PFSK-1 (cell line): ENCODE data around the gene DNAJB4.

ENCODE experiments used
- FOXP2 ChIP-seq: optimal IDR thresholded peaks from 2 replicates; pipeline ENCODE3; 2011; ENCODE audit warnings: borderline replicate concordance, control low read depth, inconsistent platforms; ENCODE audit not compliant: insufficient read depth; ENCODE audit errors: extremely low read length, extremely low read depth
- POLR2AphosphoS5 ChIP-seq: IDR thresholded peaks from 2 replicates; pipeline ENCODE4 v1.6.1; 2012; ENCODE audit warnings: low read depth, mild to moderate bottlenecking, control low read depth, low read length, moderate library complexity
- REST ChIP-seq, 2 experiments: IDR thresholded peaks; 2 replicates each; pipeline versions ENCODE4 v1.6.1 to v1.8.0; 2011 to 2012; ENCODE audit warnings: low read depth in 2 of 2, low read length in 2 of 2, control low read depth in 1 of 2, inconsistent platforms in 1 of 2, mild to moderate bottlenecking in 1 of 2, moderate library complexity in 1 of 2; ENCODE audit not compliant: insufficient read depth in 1 of 2
- SIN3A ChIP-seq: IDR thresholded peaks from 2 replicates; pipeline ENCODE4 v1.6.1; 2012; ENCODE audit warnings: mild to moderate bottlenecking, low read length, moderate library complexity, borderline replicate concordance; ENCODE audit not compliant: insufficient read depth
- TAF1 ChIP-seq: IDR thresholded peaks from 2 replicates; pipeline ENCODE4 v1.6.1; 2012; ENCODE audit warnings: low read length, control low read depth, borderline replicate concordance; ENCODE audit not compliant: insufficient read depth

The DNAJB4 gene

GRCh38 chr1:78011050-78011449 is 6.3 kb downstream of the DNAJB4 start:
- no peak for TF ChIP-seq REST (IDR thresholded peaks at IDR 0.05; ENCODE audit: insufficient read depth in 1 of 2, low read depth in 2 of 2, low read length in 2 of 2)
- no peak for TF ChIP-seq SIN3A
- no peak for TF ChIP-seq TAF1
- no peak for TF ChIP-seq FOXP2
- no peak for TF ChIP-seq POLR2AphosphoS5

GRCh38 chr1:78015148-78015547 is 10.4 kb downstream of the DNAJB4 start:
- no peak for TF ChIP-seq SIN3A

- no peak for TF ChIP-seq SIN3A
- TF ChIP-seq POLR2AphosphoS5: no peak
- TF ChIP-seq TAF1: no peak
- no peak for TF ChIP-seq FOXP2
- TF ChIP-seq REST (IDR thresholded peaks at IDR 0.05; ENCODE audit: insufficient read depth in 1 of 2, low read depth in 2 of 2, low read length in 2 of 2): no peak
Measured at GRCh38 chr1:78019024-78019423, 14.3 kb downstream of the DNAJB4 start.

- TF ChIP-seq TAF1: no peak
- TF ChIP-seq POLR2AphosphoS5: no peak
- no peak for TF ChIP-seq FOXP2
- no peak for TF ChIP-seq SIN3A
- TF ChIP-seq REST (IDR thresholded peaks at IDR 0.05; ENCODE audit: insufficient read depth in 1 of 2, low read depth in 2 of 2, low read length in 2 of 2): no peak
Measured at GRCh38 chr1:78029793-78030192, 25.1 kb downstream of the DNAJB4 start.

- TF ChIP-seq TAF1: no peak
- no peak for TF ChIP-seq FOXP2
Measured at GRCh38 chr1:78032996-78033796, 28.5 kb downstream of the DNAJB4 start.

GRCh38 chr1:78033797-78034172 is 29.0 kb downstream of the DNAJB4 start:
- TF ChIP-seq POLR2AphosphoS5 (no peak), FOXP2 (no peak), SIN3A (no peak), TAF1 (no peak), REST (IDR thresholded peaks at IDR 0.05; ENCODE audit: insufficient read depth in 1 of 2, low read depth in 2 of 2, low read length in 2 of 2) (no peak)
